HG03460 (cell line): ENCODE results near the gene MFNG.

Experiments
- ATAC-seq: cut with Tn5 transposase; IDR thresholded peaks from one replicate; pipeline ENCODE4 v1.9.1; 2021; ENCODE audit not compliant: unreplicated experiment

MFNG gene

DNA sequence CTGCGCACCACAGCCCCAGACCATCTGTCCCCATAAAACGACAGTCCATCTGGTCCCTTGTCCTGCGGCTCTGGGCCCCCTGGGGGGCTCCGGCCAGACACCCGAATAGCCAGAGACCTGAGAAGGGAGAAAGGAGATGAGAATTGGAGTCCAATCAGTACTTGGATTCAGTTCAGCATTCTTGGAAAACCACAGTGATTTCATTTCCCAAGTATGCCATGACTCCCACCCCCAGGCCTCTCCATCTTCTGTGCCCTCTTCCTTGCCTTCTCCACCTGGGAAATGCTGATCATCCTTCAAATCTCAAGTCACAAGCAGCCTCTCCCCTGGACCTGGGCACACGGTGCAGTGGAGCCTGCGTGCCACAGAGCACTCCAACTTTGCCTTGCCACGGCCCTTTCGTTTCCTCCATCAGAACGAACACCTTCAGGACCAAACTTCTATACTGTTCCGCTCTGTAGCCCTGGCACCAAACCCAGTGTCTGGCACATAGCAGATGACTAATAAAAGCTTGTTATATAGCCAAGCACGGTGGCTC is 10.9 kb upstream of the MFNG start:
- no peak for ATAC-seq

DNA sequence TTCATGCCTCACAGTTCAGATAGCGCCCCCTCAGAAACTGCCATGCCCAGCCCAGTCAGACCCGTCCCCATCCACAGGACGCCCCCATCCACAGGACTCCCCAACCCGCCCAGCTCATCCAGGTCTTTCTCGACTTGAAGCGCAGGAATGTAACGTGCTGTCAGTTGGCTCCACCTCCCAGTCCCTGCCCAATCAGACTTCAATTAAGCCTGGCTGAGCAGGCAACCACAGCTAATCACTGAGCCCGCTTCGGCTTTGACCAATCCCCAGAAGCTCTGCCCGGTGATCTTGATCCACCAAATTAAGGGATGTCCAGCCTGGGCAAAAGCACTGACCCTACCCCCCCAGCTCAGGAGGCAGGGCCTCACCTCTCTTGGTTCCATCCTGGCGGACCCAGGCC is 10.5 kb upstream of the MFNG start:
- no peak for ATAC-seq

DNA sequence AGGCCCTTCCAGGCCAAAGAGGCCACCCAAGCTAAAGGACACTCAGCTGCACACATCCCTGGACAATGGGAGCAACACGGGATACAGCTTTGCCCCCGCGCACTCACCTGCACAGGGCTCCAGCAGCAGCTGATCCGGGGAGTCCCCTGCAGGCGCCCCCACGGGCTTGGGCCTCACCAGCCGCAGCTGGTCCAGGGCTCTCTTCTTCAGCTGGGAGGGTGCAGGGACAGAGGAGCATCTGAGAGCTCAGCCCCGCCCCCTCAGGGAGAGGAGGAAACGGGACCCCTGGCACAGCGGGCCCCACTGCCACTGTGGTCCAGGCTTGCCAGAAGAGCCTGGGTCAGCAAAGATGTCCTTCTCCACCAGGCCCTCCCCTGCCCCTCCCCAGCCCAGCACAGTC is 7.8 kb upstream of the MFNG start:
- no peak for ATAC-seq

DNA sequence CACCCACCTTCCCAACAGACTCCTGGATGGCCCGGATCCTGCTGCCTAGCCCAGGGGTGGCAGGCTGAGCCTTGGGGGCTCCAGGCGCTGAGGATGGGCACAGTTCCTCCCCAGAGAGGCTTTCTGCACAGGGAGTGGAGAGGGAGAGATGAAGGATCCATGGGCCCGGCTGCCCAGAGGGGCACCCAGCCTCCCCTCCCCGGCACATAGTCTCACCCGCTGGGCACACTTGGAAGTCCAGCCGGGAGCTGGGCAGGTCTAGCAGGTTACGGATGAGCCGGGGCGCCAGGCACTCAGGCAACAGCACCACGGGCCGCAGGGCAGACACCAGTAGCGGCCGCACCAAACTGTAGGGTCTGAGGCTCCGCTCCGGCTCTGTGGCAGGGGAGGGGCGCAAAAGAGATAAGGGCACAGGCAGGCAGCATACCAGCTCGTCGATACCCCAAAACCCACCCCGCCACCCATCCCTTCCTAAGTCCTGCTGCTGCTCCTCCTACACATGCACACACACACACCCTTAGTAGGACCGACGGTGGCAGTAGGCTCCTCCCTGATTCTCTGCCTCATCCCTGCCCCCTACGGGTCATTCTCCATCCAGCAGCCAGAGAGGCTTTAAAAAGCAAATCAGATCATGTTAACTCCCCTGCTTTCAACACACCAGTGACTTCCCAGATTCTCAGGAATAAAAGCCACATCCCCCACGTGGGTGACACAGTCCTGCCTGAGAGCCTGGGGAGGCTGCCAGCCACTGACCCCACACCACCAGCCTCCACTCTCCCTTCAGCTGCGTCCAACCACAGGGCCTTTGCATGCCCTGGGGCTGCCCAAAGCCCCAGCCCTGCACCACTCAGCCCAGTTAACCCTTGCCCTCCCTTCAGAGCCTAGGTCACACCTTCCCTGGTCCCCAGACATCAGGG is 6.5 kb upstream of the MFNG start:
- ATAC-seq = no peak

DNA sequence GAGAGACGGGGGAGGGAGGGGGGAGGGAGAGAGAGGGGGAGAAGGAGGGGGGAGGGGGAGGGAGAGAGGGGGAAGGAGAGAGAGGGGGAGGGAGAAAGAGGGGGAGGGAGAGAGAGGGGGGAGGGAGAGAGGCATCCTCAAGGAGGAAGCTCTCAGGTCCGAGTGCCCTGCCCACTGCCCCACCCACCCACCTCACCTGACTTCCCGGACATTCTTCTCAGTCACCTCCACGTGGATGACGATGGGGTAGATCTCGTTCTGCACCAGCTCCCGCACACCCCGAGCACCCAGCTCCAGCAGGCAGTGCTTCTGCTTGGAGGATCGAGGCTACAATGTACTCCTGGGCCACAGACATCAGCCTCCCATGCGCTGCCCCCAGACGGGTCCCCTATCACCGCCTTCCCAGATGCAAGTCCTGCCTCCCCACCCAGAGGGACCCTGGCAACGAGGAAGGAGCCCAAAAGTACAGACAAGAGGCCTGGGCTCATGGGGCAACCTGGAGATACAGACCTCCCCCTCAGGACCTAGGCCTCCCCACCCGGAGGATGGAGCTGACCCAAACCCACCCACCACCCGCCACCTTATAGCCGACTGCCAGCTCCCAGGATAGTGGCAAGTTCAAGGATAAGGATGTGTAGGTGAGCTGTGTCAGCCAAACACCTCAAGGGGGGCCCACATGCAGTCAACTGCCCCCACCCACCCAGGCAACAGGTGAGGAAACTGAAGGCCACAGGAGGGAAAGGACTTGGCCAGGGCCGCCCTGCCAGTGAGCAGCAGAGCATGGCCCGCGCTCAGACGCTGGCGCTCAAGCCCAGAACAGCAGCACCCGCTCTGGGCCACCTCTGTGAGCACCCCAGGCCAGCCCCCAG is 5.6 kb upstream of the MFNG start:
- no peak for ATAC-seq

DNA sequence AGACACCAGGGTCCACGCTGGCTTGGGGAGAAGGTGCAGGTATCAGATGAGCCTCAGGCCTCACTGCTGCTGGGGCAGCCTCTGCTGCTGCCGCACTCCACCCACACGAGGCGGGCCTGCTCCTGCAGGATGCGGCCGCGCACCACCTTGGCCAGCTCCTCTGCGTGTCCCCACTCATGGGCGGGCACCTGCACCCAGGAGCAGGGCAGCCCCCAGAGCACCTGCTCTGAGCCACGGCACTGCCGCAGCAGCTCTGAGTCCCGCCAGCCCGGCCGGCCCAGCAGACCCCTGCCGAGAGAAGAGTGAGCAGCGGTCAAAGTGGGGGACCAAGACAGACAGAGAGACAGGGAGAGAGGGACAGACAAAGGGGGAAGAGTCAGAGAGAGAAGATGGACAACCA is 4.9 kb upstream of the MFNG start:
- no peak for ATAC-seq

DNA sequence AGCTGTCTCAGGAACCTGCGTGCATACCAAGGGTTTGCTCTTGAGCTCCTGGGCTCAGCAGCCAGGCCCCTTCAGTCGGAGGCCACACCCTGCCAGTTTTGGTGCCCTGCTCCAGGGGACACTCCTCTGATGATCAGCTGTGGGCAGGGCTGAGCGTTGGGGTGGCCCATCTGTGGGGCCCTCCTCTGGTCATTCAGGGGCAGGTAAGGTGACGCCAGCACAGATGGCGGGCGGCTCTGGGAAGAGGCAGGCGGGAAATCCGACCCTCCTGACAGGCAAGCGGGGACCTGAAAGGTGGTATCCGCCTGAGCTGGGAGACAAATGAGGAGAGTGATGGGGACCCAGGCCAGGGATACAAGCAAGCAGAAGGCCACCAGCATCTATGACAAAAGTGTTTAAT is 3.8 kb upstream of the MFNG start:
- ATAC-seq = no peak

DNA sequence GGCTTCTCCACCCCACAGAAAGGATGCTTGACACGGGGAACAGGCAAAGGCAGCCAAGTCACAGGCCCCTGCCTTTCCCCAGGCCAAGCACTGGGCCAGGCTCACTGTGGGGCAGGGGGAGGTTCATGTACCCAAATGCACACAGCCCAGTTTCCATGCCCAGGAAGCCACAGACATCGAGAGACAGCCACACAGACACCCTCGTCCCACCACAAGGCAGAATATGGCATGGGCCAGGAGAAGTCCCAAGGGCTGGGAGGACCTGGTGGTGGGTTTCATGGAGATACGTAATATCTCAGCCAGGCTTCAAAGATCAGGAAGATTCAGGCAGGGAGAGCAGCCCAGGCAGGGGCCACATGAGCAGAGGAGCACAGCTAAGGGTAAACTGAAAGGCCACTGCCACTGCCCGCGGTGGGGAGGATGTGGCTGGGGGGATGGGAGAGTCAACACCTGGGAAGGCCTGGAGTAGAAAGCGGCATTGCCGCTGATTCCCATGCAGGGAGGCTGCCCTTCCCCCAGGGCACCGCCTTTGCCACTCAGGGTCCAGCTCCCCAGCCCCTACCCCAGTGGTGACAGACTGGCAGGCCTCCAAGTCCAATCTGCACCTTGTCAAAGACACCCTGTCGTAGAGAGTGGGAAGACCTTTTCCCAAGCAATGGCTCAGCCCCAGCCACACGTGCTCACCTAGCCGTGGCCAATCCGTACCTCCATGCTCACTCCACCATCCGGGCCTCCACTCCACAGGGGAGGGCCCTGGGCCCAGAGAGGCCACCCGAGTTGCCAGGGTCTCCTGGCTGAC is 2.4 kb upstream of the MFNG start:
- no peak for ATAC-seq

DNA sequence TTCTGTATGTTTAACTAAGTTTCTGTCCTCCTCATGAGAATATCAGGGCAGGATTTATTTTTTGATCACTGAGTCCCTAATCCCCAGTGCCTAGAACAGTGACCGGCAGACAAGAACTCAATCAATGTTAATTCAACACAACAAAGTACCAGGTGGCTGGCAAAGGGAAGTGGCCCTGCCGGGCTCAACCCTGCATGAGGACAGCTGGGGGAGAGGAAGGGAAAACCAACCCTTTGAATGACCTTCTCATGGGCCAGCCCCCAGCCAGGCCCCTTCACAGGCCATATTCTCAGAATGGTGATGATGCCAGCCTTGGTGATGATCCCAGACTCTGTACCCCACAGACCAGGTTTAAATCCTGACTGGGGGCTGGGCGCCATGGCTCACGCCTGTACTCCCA is 1.4 kb upstream of the MFNG start:
- ATAC-seq = no peak

DNA sequence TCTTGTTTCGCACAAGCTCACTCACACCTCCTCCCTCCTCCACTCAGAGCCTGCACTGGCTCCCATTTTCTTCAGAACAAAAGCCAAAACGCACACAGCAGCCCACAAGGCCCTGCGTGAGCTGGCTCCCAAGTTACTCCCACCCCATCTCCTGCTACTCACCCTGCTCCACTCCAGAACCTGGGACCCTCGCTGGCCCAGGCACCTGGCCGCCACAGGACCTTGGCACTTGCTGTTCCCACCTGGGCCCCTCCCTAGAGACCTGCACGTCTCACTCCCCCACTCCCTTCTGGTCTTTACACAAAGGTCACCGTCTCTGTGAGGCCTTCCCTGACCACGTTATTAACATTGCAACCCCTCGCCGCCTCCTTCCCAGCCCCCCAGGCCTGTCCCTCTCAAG is 945 bp upstream of the MFNG start:
- ATAC-seq = no peak

DNA sequence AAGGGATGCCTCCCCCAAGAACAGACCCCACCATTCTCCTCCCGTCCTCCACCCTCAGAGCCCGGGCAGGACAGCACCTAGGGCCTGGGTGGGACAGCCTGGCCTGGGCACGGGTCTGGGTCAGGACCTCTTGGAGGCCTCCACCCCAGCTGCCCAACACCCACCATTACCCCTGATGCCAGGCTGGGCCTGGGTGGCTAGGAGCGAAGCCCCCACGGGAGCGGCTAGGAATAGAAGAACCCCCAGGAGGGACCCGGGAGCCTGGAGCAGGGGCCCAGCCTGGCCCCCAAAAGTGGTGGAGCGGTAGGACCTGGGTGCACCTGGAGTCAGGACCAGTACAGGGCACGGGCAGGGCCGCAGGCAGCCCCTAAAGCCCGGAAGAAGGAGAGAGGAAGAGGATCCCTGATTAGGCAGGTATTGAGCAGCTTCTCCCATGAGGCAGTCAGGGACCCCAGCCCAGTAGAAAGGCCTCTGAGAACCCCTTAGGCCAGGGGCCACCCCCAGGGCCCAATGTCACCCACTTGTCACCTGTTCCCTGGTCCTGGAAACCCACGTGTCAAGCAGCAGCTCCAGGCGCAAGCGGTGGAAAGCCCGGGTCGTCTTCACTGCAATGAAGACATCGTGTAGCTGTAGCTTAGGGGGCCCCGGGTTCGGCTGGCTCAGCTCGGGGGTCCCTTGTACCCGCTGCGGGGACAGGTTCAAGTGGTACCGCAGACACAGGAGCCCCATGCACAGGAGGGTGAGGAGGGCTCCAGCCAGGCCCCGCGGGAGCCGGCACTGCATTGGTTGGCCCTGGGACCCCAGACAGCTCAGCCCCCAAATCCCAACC is 575 bp downstream of the MFNG start:
- ATAC-seq = peak; percentile 9

DNA sequence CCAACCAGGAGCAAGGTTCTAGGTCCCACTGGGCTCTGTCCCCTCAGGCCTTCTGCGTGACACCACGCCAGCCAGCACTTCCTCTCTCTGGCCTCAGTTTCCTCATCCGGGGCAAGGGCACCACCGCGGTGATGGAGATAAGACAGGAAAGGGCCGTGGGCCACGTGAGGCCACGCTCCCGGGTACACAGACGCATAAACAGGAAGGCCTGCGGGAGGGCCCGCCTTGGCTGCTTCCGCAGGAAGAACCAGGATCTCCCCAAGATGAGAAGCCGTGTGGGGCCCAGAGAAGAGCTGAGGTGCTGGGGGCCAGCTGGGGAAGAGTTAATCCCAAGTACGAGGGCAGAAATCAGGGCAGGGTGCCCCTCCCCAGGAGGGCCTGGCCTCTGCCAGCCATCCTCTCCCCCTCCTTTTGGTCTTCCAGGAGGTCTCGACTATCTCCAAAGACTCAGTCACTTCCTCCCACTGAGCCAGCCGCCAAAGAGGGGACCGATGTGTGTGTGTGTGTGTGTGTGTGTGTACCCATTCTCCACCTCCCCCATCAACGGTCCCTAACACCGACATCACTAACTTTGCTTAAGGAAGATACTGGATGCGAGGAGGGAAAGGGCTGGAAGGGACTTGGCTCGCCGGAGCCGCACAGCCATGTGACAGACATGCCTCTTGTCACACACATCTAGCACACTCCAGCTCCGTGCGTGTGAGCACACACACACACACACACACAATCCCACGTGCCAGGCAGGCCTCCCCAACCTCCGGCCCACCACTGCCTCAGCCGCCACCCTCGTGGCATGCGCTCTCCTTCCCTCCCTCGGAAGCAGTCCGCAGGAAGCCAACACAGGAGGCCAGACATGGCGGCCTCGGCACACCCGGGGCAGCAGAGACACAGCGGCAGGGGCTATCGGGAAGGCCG is 1.4 kb downstream of the MFNG start:
- no peak for ATAC-seq

DNA sequence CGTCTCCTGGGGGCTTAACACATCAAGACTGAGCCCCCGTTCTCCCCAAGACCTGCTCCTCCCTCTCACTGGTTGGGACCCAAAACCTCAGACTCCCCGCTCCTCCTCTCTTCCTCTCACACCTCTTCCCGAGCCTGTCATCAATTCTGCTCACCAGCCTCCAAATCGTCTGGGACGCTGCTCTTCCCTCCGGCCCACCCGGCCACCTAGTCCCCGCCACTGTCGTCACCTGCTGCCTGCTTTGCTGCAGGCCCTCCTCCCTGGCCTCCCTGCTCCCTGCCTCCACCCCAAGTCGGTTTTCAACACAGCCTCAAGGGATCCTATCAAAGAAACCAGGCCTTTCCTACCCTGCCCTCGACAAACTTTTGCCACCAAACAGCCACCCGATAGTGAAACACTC is 3.1 kb downstream of the MFNG start:
- ATAC-seq = no peak

DNA sequence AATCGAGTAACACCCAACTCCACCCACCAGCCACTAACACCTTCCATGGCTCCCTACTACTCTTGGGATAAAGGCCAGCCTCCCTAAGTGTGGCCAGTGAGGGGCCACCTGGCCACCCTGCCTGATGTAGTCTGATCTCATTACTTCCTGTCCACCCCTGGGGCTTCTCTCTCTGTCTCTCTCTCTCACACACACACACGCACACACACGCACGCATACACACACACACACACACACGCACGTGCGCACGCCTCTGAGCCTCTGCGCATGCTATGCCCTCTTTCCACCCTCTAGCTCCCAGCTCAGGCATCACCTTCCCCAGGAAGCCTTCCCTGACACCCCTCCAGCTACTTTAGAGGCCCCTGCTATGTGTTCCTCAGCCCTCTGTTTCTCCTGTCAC is 3.9 kb downstream of the MFNG start:
- no peak for ATAC-seq

DNA sequence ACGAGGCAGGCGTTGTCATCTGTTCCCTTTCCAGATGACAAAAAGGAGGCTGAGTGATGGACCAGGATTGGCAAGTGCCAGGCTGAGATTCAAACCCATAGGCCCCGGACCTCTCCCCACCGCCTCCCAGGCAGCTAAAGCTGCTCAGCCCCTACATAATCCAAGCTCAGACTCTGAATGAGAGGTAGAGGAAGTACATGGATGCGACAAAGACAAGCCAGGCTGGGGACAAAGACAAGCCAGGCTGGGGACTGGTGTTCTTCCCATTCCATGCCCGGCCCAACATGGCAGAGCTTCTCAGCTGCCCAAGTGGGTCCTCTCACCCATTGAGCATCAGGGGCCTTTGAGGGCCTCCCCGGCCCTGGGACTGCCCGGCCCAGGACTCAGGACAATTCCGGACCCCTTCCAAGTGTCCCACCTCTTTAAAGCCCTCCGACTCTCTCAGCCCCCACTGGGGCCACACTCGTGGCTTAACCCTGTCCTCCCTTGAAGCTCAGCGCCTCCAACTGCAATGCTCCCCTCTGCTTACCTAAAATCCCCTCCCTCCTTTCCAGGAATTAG is 4.8 kb downstream of the MFNG start:
- ATAC-seq = no peak

DNA sequence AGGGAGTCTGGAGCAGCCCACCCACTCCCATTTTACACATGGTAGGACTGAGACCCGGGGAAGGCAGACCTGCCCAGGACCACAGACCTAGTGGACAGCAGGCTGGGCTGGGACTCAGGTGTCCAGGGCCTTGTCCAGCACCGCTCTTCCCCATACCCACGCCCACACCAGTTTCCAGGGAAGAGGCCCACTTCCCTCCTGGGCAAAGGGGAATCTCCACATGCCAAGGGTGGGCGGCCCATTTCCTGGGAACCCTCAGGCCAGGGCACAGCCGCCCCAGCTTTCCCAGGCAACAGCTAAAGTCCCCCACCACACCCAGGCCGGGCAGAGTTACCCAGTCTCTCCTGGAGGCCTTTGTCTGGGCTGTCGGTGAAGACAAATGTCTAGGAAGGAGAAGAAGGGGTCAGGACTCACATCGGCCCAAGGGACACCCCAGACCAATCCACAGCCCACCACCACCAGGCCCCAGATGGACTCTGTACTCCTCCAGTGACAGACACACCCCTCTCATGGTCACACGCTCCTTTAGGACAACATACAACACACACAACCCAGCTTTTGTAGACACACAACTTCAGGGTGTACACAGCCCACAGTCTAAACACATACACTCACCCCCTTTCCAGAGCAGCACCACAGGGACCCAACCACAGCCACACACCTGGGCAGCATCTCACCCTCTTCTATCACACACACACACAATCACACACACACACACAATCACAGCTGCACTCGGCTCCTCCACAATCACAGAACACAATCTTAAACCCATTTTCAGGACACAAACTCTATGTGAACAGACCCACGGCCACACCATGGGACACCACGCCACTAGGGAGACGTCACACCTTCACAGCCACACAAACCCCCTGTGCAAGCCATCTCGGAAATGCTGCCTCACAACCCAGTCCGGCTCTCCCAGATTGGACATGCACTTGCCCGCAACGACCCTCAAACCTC is 5.5 kb downstream of the MFNG start:
- no peak for ATAC-seq

DNA sequence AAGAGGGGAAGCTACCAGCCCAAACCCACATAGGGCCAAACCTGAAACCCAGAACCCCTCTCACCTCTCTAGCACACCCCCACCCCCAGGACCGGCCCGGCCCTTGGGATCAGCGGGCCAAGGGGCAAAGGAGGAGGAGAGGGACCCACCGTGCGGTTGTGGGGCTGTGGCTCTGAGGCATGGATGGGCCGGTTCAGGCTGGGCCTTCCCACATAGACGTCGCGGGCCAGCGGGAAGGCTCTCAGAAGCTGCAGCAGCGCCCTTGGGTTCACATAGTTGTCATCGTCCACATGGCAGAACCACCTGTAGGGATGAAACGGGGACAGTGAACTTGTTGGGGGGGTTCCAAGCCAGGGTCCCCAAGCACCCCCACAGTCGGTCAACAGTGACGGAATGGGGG is 7.0 kb downstream of the MFNG start:
- ATAC-seq = no peak
